Diencephalon (tissue), 1 donor: ENCODE results near the gene PROCR. TPM values are rescaled to one million over a fixed set of nuclear protein-coding genes. Genes with fewer than 3 reads are reported as not detected.

Experiments
- small RNA-seq: library from RNA; depleted of rRNA; stranded (forward); fragments of <200 nt; gene quantifications from one replicate; pipeline ENCODE3, GENCODE V24; 2014
- total RNA-seq: library from RNA; depleted of rRNA; stranded (reverse); fragments of >200 nt; gene quantifications from one replicate; pipeline ENCODE4 v1.2.3, GENCODE V29; 2014

PROCR gene
- total RNA-seq: 10.4 TPM

DNA sequence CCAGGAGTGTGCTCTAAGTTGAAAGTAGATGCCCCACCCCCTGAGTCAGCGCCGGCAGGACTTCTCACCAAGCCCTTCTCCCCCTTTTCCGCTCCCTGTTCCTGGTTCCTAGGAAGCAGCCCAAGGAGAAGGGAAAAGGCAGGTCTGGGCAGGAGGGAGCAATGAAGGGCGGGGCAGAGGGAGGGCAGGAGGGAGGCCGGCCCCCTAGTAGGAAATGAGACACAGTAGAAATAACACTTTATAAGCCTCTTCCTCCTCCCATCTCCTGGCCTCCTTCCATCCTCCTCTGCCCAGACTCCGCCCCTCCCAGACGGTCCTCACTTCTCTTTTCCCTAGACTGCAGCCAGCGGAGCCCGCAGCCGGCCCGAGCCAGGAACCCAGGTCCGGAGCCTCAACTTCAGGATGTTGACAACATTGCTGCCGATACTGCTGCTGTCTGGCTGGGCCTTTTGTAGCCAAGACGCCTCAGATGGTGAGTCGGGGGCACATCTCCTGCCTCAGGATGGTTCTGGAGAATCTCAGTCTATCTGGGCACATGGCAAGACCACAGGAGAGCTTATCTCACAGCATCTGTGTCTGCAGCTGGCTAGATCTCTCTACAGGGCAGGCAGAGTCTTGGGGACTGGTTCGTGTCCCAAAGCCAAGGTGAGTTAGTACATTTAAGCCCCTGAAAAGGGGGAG, at the start of gene PROCR:
Gene PROCR (plus strand): TSS at position 320 of the 681 bp plus-strand sequence. CDS start 83 bp downstream, at position 403.

DNA sequence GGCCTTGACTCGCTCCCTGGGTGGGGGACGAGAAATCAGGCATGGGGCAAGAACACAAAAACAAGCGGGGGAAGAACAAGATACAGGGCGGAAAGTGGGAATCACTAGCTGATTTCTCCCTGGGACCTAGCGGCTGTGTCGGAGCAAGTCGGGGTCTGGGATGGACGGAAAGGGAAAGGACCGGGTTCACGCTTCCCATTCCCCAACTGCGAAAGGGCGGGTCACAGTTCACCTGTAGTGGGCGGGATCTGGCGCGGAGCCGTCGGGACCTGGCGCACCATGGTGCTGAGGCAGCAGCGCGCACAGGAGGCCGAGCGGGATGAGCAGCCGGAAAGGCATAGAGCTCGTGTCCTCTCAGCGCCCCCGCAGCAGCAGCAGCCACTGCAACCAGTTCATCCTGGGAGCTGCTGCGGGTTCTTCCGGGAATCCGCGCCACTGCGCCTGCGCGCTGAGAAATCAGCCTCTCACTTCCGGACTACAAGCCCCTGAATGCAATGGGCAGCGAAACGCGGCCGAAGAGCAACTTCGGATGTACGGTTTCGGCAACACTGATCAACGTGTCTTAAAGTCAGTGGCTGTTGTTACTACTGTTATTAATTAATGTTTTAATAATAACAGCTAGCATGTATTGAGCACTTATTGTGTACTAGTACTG, 24.8 kb upstream of the PROCR start, which contains the start of gene EDEM2:
Gene EDEM2 (minus strand): TSS at position 417 of the 655 bp plus-strand sequence. CDS start 78 bp downstream, at position 339.

DNA sequence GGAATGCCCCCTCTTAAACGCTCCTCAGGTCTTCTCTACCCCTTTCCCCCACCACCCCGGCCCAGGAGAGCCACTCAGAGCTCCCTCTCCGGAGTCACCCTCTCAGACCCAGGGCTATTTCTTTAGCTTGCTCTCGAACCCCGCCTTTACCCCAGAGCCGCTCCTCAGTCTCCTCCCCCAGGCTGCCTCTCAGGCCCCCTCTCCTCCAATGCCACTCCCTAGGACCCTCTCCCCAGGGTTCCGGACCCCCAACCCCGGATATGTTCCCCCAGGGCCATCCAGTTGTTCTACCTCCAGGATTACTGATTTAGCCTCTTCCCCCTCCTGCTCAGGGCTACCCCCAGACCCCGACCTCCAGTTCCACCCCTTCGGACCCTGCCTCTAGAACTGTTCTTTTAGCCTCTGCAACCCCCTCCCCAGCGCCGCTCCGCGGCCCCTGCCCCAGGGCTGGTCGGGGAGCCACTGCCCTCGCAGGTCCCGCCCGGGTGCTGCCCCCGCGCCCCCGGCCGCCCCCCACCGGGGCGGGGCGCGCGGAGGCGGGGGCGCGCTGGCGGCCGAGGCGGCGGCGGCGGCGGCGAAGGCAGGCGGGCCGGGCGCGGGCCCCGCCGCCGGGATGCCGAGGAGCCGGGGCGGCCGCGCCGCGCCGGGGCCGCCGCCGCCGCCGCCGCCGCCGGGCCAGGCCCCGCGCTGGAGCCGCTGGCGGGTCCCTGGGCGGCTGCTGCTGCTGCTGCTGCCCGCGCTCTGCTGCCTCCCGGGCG, 54.4 kb downstream of the PROCR start, which contains the start of gene MMP24:
Gene MMP24 (plus strand): TSS at position 565 of the 758 bp plus-strand sequence. CDS start 49 bp downstream, at position 614.

Small RNA genes lying within 50 kb of the gene (small RNA-seq; reads per million reads assigned to genes)
- not detected for gene MT1P3
- not detected for gene RNA5SP483

Other genes starting within 250 kb of the PROCR start
- 35.3 TPM for gene GSS, start 216.3 kb upstream of the PROCR start, total RNA-seq
- gene MYH7B, start 216.2 kb upstream of the PROCR start, total RNA-seq: 0.46 TPM
- 76.1 TPM for gene TRPC4AP, start 79.3 kb upstream of the PROCR start, total RNA-seq
- gene EDEM2, start 24.7 kb upstream of the PROCR start, total RNA-seq: 12.0 TPM
- gene MMP24, start 54.6 kb downstream of the PROCR start, total RNA-seq: 80.5 TPM
- 4.4 TPM for gene MMP24OS, start 106.0 kb downstream of the PROCR start, total RNA-seq
- gene EIF6, start 112.7 kb downstream of the PROCR start, total RNA-seq: 56.1 TPM
- gene FAM83C, start 120.4 kb downstream of the PROCR start, total RNA-seq: not detected
- 36.7 TPM for gene UQCC1, start 239.9 kb downstream of the PROCR start, total RNA-seq